ENCODE results near the gene GNB1L. TPM values are rescaled to one million over a fixed set of nuclear protein-coding genes. Genes with fewer than 3 reads are reported as not detected.
A peak's percentile ranks its signal among the peaks of the same experiment; 100 is the strongest.

Gene GNB1L
- total RNA-seq, 1 donor from 2014 or later, result 9.9 TPM

DNA sequence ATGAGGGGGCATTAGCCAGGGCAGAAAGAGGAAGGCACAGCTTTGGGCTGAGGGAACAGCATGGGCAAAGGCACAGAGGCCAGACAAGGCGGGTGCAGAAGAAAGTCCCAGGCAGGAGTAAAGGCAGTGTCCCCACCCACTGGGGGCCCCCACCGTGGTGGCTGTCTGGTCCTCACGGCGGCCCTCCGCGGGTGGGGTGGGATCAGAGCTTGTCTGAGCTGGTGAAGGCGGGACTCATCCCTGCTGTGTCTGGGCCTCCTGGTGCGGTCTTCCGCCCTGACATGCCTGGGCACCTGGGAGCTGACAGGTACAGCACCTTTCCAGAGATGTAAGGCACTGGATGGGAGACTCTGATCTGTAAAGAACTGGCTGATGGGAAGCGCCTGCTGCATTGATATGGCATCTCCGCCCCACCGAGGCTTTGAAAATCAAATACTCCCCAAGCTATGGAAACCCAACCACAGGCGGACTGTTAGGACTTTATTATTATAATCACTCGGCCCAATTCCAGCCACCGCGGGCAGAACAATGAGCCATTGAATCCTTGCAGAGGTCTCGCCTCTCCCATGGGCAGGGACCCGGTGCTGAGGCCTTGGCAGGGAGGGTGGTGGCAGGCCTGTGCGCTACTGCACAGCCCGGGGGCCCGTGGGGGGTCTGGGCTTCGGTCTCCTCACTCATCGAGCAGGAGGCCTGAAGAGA, 14.2 kb upstream of the GNB1L start:
- H3K4me3 Mint-ChIP-seq, result no peak overlapping the region
- no peaks in the 10 kb centered on the region for H3K36me3 Mint-ChIP-seq

DNA sequence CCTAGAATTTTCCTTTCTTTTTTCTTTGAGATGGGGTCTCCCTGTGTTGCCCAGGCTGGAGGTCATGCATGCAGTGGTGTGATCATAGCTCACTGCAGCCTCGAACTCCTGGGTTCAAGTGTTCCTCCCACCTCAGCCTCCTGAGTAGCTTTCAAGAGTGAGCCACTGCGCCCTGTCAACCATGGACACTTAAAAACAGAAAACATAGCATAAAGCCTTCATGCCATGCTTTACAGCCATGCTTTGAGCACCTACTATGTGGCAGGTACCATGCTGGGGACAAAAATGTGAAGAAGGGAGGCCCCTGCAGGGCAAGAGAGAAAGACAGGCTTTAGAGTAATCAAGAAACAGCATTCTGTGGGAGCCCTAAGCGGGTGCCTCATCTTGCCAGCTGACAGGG, 13.7 kb upstream of the GNB1L start:
- Mint-ChIP-seq H3K4me3 (no peak overlapping the region), H3K27ac (no peak overlapping the region)
- no peak for DNase-seq (ENCODE audit: low spot score in 2 of 2, unreplicated experiment in 2 of 2)

More for the DNA sequence above, 14.2 kb upstream of the GNB1L start:
- no peak for TF ChIP-seq CTCF (IDR thresholded peaks at IDR 0.05; ENCODE audit: unreplicated experiment)
- Mint-ChIP-seq H3K4me1 (peaks cover 14% of the 10 kb centered on the region), H3K9me3 (no peaks in the 10 kb centered on the region), H3K27ac (no peak overlapping the region), H3K27me3 (ENCODE audit: low read depth) (no peaks in the 10 kb centered on the region)
- DNase-seq (ENCODE audit: low spot score in 2 of 2, unreplicated experiment in 2 of 2), result peak in 1 of 2 experiments; percentile 20

GRCh38 chr22:19867617-19868016, 12.9 kb upstream of the GNB1L start:
- H3K9me3 Mint-ChIP-seq, result no peaks in the 10 kb centered on the region
- no peak for DNase-seq (ENCODE audit: low spot score in 2 of 2, unreplicated experiment in 2 of 2)
- no peaks in the 10 kb centered on the region for H3K36me3 Mint-ChIP-seq
- no peak for TF ChIP-seq CTCF (IDR thresholded peaks at IDR 0.05; ENCODE audit: unreplicated experiment)
- H3K27ac Mint-ChIP-seq, result no peak overlapping the region
- H3K4me1 Mint-ChIP-seq, result peaks cover 12% of the 10 kb centered on the region
- H3K27me3 Mint-ChIP-seq (ENCODE audit: low read depth), result no peaks in the 10 kb centered on the region
- H3K4me3 Mint-ChIP-seq, result no peak overlapping the region

More for the DNA sequence above, 13.7 kb upstream of the GNB1L start:
- H3K27me3 Mint-ChIP-seq (ENCODE audit: low read depth), result no peaks in the 10 kb centered on the region
- no peak for TF ChIP-seq CTCF (IDR thresholded peaks at IDR 0.05; ENCODE audit: unreplicated experiment)
- H3K36me3 Mint-ChIP-seq, result no peaks in the 10 kb centered on the region
- peaks cover 14% of the 10 kb centered on the region for H3K4me1 Mint-ChIP-seq
- H3K9me3 Mint-ChIP-seq, result no peaks in the 10 kb centered on the region

GRCh38 chr22:19866665-19867009, 12.0 kb upstream of the GNB1L start:
- Mint-ChIP-seq H3K36me3 (peaks cover 2% of the 10 kb centered on the region), H3K9me3 (no peaks in the 10 kb centered on the region), H3K27me3 (ENCODE audit: low read depth) (no peaks in the 10 kb centered on the region), H3K4me1 (peaks cover 12% of the 10 kb centered on the region), H3K27ac (no peak overlapping the region), H3K4me3 (no peak overlapping the region)
- no peak for TF ChIP-seq CTCF (IDR thresholded peaks at IDR 0.05; ENCODE audit: unreplicated experiment)
- DNase-seq (ENCODE audit: low spot score in 2 of 2, unreplicated experiment in 2 of 2), result no peak

DNA sequence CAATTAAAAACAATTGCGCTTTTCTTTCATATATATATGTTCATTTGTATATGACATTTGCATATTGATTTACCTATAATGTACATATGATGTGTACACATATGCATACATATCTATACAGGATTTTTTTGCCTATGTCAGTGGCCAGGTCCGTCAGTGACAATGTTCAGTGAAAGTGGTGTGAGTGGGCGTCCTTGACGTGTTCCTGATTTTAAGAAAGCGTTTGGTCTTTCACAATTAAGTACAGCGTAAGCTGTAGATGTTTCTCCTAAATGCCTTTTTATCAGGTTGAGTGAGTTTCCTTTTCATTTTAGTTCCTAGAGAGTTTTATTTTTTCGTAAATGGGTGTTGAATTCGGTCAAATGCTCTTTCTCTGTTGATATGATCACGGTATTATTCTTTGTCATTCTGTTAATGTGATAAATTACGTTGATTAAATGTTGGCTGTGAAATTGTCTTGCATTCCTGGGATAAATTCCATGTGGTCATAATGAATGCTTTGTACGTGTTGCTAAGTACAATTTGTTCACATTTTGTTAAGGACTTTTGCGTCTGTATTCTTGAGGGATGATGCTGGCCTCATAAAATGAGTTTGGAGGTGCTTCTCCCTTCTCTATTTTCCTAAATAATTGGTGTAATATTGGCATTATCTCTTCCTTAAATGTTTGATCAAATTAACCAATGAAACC, 10.6 kb upstream of the GNB1L start:
- Mint-ChIP-seq H3K4me1 (peaks cover 12% of the 10 kb centered on the region), H3K27me3 (ENCODE audit: low read depth) (no peaks in the 10 kb centered on the region), H3K9me3 (no peaks in the 10 kb centered on the region), H3K4me3 (no peak overlapping the region), H3K27ac (peak overlapping the region; percentile 35), H3K36me3 (peaks cover 5% of the 10 kb centered on the region)
- no peak for DNase-seq (ENCODE audit: low spot score in 2 of 2, unreplicated experiment in 2 of 2)
- no peak for TF ChIP-seq CTCF (IDR thresholded peaks at IDR 0.05; ENCODE audit: unreplicated experiment)

Data from mesothelial cell of epicardium (in vitro differentiated cells).